ENCODE data around the gene SGCE.

The SGCE gene

DNA sequence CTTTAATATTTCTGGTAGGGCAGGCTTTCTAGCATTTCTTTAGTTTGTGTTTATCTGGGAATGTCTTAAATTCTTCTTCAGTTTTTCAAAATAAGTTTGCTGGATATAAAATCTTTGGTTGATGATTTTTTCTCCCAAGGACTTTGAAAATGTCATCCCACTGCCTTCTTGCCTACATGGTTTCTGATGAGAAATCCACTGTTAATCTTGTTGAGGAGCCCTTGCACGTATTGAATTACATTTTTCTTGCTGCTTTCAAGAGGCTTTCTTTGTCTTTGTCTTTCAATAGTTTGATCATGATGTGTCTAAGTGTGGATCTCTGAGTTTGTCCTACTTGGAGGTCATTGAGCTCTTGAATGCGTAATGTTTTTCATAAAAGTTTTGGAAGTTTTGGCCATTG lies 80.3 kb downstream of the SGCE start:
- TF ChIP-seq, protein P1, sequence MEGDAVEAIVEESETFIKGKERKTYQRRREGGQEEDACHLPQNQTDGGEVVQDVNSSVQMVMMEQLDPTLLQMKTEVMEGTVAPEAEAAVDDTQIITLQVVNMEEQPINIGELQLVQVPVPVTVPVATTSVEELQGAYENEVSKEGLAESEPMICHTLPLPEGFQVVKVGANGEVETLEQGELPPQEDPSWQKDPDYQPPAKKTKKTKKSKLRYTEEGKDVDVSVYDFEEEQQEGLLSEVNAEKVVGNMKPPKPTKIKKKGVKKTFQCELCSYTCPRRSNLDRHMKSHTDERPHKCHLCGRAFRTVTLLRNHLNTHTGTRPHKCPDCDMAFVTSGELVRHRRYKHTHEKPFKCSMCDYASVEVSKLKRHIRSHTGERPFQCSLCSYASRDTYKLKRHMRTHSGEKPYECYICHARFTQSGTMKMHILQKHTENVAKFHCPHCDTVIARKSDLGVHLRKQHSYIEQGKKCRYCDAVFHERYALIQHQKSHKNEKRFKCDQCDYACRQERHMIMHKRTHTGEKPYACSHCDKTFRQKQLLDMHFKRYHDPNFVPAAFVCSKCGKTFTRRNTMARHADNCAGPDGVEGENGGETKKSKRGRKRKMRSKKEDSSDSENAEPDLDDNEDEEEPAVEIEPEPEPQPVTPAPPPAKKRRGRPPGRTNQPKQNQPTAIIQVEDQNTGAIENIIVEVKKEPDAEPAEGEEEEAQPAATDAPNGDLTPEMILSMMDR (IDR thresholded peaks at IDR 0.05): no peak
- no peak for TF ChIP-seq ZFX (IDR thresholded peaks at IDR 0.05; ENCODE audit: borderline replicate concordance)
- H3K27ac ChIP-seq: no peak overlapping the region

DNA sequence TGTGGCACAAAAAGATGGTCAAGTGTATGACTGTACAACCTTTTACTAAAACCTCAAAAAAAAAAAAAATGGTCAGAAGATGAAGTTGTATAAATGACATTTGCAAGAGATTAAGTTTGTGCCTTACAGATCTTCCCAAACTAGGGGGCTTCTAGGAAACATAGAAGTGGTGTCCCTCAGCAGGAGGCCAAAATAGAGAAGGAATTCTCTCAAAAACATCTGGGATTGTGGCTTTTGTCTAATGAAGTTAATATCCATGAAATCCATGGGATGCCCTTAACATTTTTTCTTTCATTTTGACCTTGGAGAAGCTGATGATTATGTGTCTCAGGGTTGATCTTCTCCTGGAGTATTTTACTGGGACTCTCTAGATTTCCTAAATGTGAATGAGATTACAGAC lies 84.1 kb downstream of the SGCE start:
- no peak for TF ChIP-seq ZFX (IDR thresholded peaks at IDR 0.05; ENCODE audit: borderline replicate concordance)
- TF ChIP-seq, protein P1 (IDR thresholded peaks at IDR 0.05): no peak

DNA sequence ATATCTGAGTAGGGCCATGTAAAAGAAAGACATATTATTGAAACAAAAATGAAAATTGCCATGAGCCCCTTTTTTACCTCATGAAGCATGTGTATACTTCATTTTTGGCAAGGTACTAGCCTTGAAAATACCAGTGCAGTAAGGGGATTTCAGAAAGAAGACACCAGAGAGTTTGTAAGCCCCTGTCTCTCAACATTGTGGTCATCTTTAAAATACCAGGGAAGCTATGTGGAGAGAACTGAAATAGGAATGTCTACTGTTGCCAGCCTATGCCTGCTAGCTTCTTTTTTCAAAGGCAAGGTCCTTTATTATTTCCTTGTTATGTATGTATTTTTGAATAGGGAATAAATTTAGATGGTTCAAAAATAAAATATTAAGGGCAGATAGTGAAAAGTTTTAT lies 88.5 kb downstream of the SGCE start:
- no peak for TF ChIP-seq ZFX (IDR thresholded peaks at IDR 0.05; ENCODE audit: borderline replicate concordance)
- TF ChIP-seq, protein P1 (IDR thresholded peaks at IDR 0.05): no peak
- H3K27ac ChIP-seq: no peak overlapping the region

More for the DNA sequence above, 84.1 kb downstream of the SGCE start:
- no peak overlapping the region for H3K27ac ChIP-seq

DNA sequence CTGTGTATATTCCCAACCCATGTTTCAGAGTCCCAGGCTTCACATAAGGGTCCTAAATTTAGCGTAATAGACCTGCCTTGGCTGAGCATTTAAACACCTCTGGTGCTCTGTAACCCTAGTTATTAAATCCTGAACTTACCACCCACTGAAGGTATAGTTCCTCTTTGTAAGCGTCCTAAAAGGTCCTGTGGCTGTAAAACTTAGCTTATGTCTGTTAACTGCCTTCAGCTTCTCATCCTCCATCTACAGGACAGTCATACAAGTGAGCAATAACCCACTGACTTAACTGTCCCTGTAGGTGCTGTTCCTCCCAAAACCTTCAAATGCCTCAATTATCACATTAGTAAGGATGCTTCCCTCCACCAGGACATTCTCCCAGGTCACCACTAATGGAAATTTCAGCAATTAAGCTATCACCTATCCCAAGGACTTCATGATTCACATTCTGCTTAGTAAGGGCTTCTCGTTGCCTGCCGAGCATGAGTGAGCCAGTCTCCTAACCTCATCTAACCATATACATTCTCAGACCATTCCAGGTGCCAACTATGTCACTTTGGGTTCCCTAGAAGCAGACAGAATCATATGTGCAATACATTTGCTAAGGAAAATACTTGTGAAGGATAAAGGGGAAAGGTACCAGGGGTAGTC lies 90.6 kb downstream of the SGCE start:
- TF ChIP-seq ZFX (IDR thresholded peaks at IDR 0.05; ENCODE audit: borderline replicate concordance): no peak
- TF ChIP-seq, protein P1 (IDR thresholded peaks at IDR 0.05): no peak
- no peak overlapping the region for H3K27ac ChIP-seq

DNA sequence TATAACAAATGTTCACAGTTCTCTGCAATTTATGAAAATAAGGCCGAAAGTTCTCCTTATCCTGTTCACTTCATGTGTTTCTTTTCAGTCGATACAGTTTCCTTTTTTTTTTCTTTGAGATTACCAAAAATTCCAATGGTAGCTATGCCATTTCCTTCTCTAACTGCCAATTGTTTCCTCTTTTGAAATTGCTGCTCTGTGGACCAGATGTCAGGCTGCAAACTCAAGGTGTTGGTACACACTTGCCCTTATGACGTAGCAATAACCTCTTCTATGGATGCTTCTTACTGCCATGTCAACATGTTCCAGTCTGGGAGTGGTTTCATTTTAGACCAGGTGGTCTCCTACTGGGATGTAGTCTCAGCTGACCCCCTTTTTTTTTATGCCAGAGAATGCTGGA lies 93.4 kb downstream of the SGCE start:
- H3K27ac ChIP-seq: no peak overlapping the region
- TF ChIP-seq, protein P1 (IDR thresholded peaks at IDR 0.05): no peak
- no peak for TF ChIP-seq ZFX (IDR thresholded peaks at IDR 0.05; ENCODE audit: borderline replicate concordance)

DNA sequence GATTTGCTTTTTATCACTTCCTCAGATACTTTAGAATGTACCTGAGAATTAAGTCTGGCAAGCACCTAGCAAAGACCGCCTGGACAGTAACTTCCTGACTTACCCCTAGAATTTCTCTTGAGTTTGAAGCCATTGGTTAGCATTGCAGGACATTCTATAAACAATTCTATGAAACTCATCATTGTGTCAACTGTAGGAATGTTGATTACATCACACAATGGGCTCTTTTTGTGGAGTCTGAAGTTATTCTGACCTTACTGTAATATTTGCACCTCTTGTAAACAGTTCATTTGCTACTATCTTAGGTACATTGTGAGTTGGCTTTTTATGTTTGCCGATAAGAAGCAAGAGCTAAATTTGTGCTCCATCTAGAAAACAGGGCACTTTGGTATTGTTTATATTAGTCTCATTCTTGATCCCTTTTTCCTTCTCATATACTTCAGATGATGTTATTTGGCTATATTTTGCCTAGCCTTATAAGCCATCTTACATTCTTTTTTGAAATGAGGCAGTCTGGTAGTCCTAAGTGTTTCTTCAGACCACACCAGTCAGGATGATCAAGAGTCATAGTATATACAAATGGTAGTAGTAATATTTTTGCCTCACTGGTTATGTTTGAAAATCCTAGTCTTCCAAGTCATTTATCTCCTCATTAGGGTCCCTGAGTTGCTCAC lies 94.0 kb downstream of the SGCE start:
- no peak overlapping the region for H3K27ac ChIP-seq
- TF ChIP-seq, protein P1 (IDR thresholded peaks at IDR 0.05): no peak
- no peak for TF ChIP-seq ZFX (IDR thresholded peaks at IDR 0.05; ENCODE audit: borderline replicate concordance)

DNA sequence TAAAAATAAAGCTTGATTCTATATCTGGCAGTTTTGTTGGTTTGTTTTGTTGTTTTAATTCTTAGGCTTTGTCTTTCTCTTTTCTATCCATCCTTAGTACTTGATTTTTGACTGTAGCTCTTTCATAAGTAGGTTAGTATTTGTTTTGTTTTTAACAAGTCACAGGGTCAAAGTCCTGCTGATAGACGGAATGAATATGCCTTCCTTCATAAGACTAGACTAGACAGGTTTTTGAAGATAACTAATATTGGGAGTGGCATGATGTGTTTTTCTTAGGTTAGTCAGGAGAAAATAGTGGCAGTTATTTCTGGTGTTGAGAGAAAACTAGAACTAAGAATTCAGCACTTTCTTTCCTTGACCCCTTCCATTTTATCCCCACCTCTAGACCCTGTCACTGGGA lies 96.0 kb downstream of the SGCE start:
- no peak overlapping the region for H3K27ac ChIP-seq
- TF ChIP-seq ZFX (IDR thresholded peaks at IDR 0.05; ENCODE audit: borderline replicate concordance): no peak
- TF ChIP-seq, protein P1 (IDR thresholded peaks at IDR 0.05): no peak

Measured in 22Rv1 (cell line).